HG03135 (cell line): ENCODE results near the gene KDM4C.

ENCODE experiments used
- ATAC-seq: cut with Tn5 transposase; IDR thresholded peaks from one replicate; pipeline ENCODE4 v1.9.1; 2021; ENCODE audit warnings: mild to moderate bottlenecking, moderate library complexity; ENCODE audit not compliant: unreplicated experiment

KDM4C gene

GRCh38 chr9:6897898-6898302, 140.1 kb downstream of the KDM4C start:
- ATAC-seq = no peak

- no peak for ATAC-seq
Observed at GRCh38 chr9:6899274-6899673, 141.5 kb downstream of the KDM4C start.

- ATAC-seq = no peak
Observed at GRCh38 chr9:6900440-6900883, 142.7 kb downstream of the KDM4C start.

- no peak for ATAC-seq
Observed at GRCh38 chr9:6901180-6901579, 143.4 kb downstream of the KDM4C start.

- ATAC-seq = no peak
Observed at GRCh38 chr9:6902423-6902822, 144.7 kb downstream of the KDM4C start.

DNA sequence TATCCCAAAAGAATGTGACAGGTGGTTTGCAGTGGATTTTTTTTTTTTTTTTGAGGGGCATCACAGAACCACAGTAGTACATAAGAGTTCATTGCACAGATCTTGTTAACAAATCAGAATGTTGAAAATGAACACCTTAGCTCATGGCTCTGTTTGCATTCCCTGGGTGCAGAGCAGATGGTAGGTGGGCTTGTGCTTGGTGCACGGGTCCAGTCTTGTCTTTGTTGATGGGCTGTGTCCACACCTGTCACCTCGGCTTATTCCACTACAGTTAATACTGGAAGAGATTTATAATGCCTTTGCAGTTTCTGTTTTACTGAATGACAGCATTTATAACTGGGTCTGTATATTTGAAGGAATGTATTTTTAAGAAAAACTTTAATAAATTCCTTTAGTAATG, 146.6 kb downstream of the KDM4C start:
- ATAC-seq = no peak

DNA sequence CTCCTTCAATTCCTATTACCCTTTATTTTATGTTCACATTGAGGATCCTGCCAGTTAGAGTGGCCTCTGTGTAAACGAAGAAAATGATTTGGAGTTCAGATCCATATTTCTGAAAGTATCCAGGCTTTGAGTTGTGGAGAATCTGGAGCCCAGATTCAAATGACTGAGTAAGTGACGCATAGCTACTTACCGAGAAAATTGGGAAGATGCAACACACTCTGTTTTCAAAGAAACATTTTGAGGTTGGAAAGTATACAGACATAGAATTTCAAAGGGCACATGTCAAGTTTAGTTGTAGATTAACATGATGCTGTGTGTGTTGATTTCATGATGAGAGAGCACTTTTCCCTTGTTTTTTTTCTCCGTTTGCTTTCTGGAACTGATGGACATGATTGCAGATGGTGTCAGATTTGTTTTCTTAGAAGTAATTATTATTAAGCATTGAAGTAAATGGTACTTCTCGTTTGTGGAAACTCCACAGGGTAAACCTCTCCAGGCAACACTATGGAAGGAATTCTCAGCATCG, 148.1 kb downstream of the KDM4C start:
- no peak for ATAC-seq

- no peak for ATAC-seq
Observed at GRCh38 chr9:6907772-6908381, 150.1 kb downstream of the KDM4C start.

- no peak for ATAC-seq
Observed at GRCh38 chr9:6909181-6909580, 151.4 kb downstream of the KDM4C start.

GRCh38 chr9:6910032-6910431, 152.3 kb downstream of the KDM4C start:
- no peak for ATAC-seq

- ATAC-seq = no peak
Observed at GRCh38 chr9:6910497-6910896, 152.7 kb downstream of the KDM4C start.

- no peak for ATAC-seq
Observed at GRCh38 chr9:6911901-6912638, 154.3 kb downstream of the KDM4C start.

GRCh38 chr9:6915635-6916034, 157.9 kb downstream of the KDM4C start:
- ATAC-seq = no peak

GRCh38 chr9:6917162-6917561, 159.4 kb downstream of the KDM4C start:
- ATAC-seq = peak; percentile 90

GRCh38 chr9:6920041-6920440, 162.3 kb downstream of the KDM4C start:
- ATAC-seq = no peak

- ATAC-seq = no peak
Observed at GRCh38 chr9:6921315-6921714, 163.5 kb downstream of the KDM4C start.

GRCh38 chr9:6922124-6922676, 164.4 kb downstream of the KDM4C start:
- ATAC-seq = no peak

DNA sequence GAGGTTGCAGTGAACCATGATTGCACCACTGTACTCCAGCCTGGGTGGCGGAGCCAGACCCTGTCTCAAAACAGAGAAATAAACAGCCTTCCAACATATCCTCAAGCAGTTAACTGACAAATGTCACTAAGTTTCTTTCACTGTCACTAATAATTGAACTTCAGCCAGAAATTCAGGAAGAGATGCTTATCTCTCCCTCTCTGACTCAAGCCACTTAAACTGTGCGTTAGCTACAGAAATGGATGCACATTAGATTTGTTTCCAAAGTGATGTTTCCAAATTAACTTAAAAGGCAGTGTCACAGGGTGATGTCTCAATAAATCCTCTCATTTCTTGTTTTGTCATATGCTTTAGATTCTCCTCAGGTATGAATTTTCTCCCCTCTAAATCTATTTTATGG, 164.9 kb downstream of the KDM4C start:
- no peak for ATAC-seq

- ATAC-seq = no peak
Observed at GRCh38 chr9:6923086-6923485, 165.3 kb downstream of the KDM4C start.

DNA sequence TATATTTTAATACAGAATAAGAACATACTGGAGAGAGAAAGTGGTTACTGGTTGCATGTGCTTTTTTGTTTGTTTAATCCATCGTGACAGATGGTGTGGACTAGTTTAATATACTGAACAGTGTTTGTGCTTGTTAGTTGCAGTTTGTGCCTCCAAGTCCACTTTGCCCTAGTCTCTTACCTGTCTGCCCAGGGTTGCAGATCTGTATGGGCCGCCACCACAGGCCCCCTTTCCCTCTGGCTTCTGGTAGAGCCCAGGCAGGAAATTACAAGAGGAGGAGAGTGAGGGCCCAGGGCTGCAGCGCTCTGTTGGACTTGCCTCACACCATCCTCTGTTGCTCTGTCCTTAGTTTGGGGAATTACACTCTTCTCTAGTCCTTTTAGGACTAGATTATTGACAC, 166.4 kb downstream of the KDM4C start:
- ATAC-seq = no peak

DNA sequence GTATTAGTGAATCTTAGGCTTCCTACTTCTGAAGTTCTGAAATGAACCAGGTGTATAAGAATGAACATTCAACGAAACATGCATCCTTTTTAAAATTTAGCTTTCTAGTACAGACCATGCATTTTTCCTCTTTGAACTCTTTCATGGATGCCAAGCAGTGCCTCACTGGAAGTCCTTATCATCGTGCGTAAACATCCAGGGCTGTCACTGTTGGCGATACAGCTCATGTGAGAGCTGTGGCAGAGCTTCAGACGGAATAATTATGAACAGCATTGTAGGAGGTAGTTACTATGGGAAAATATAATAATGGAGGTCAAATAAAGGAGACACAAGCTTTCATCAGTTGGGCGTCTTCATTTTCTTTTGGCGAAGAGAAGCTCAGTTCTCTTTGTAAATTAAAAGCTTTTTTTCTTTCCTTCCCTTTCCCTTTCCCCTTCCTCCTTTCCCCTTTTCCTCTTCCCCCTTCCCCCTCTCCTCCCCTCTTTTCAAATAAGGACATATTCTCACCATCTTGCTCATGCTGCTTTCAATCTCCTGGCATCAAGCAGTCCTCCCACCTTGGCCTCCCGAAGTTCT, 167.3 kb downstream of the KDM4C start:
- ATAC-seq = no peak

DNA sequence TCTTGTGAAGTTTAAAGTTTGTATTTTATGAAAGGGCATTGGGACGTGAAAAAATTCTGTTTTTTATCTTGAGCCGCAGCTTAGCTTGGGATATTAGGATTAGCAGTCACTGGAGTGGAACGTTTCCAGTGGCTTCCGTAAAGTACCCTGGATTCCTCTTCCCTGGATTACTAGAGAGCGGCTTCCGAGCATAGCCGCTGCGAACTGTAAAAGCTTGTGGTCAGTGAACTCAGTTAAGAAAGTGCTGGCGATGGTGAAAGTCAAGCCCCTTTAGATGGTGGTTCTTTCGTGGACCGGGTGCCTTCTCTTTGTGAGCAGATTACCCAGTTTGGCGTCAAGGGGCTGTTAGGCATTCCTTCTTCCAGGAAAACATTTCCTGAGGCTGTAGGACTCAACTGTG, 168.1 kb downstream of the KDM4C start:
- no peak for ATAC-seq
